HG02938 (cell line): ENCODE data around the gene OR51M1.

Experiments
- ATAC-seq: cut with Tn5 transposase; IDR thresholded peaks from one replicate; pipeline ENCODE4 v1.9.1; 2021; ENCODE audit warnings: mild to moderate bottlenecking, moderate library complexity; ENCODE audit not compliant: unreplicated experiment

OR51M1 gene

GRCh38 chr11:5380740-5381342, 2.8 kb upstream of the OR51M1 start:
- ATAC-seq, result peak; percentile 94

DNA sequence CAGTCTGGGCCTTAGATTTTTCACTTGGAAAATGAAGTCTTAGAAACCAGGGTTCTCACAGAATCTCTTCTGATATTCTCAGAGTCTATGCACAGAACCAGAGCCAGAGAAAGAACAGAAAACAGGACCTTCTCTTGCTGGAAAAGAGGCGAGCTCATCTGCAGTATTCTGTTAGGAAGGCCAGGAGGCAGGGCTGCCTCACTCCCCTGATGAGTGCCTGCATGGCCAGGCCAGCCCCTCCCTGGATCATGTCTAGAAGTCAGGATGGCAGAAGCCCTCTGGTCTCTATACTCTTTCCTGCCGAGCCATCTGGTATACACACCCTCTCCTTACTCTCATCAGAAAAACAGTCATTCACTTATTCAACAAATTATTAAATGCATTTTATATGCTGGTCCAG, 723 bp downstream of the OR51M1 start:
- no peak for ATAC-seq

DNA sequence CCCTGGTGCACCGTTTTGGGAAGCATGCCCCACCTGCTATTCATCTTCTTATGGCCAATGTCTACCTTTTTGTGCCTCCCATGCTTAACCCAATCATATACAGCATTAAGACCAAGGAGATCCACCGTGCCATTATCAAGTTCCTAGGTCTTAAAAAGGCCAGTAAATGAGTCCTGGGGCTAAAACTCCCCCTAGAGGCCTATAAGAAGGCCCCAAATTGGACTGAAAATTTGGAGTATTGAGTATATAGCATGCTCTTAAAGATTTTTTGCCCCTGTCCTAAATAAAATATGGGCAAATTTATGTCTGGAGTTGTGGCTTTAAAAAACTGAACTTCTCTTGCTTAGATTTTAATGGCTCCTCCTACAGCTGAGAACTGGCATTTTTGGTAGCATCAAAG, 6.6 kb downstream of the OR51M1 start:
- ATAC-seq, result no peak

DNA sequence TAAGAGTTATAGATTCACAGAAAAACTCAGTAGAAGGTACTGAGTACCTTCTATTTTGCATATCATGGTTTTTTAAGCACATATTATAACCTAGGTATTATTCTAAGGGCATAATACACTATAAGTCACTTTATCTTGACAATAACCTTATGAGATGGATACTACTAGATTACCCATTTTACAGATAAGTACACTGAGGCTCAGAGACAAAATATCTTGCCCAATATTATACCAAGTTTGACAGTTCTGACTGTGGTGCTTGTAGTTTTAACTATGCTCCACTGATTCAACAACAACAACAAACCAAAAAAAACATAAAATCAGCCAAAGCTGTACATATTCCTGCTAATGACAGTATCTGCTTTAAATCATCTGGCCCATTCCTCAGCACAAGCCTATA, 10.5 kb downstream of the OR51M1 start:
- no peak for ATAC-seq

DNA sequence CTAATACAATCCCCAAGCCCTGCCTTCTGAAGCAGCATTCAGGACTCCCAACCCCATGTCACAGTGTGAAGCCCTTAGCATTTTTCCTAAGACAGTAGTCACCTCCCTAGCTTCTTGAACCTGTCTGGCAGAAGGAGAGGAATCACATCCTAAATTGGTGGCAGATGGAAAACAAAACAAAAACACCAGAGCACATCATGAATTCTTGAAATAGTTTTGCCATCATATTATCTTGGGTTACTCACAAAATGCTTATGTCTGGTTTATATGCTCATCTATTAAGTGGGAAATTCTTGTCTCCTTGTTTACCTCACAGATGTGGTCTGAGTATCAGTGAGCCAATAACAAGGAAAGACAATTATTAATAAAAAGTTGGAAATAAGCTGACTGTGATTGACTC, 15.3 kb downstream of the OR51M1 start:
- ATAC-seq, result no peak

DNA sequence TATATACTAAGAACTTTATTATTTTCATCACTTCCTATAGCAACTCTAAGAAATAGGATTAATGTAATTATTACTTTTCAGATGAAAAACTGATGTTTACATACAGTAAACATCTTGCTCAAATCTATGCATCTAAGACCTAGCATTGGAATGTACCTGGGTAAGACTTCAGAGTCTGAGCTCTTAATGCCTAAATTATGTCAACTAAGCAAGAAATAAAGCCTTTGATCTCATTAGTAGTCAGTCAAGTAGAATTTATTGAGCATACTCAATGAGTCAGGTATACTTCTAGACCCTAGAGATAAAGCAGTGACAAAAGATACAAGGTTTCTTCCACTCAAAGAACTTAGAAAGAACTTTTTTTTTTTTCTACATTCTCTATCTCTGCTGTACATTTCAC, 21.6 kb downstream of the OR51M1 start:
- no peak for ATAC-seq

DNA sequence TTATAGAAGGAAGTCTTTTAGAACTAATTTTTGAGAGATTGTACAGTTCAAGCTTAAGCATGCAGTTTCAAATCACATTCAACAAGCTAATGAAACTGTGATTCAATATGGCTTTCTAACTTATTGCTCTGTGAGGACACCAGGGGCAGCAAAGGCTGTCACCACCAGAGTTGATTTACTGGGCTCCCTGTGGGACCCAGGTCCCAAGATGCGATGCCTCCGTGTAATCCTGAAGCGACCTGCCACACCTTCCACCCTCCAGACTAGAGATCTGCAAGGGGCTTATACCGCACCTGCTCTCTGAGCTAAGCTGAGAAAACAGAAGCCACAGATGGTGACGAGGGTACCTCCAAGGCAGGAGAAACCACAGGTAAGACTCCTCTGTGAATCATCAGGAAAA, 37.4 kb downstream of the OR51M1 start:
- no peak for ATAC-seq

- no peak for ATAC-seq
Observed at GRCh38 chr11:5421811-5422210, 38.2 kb downstream of the OR51M1 start, which contains the start of gene OR51Q1. OR51Q1 (plus strand) TSS chr11:5422111; CDS start chr11:5422201, 90 bp downstream.

DNA sequence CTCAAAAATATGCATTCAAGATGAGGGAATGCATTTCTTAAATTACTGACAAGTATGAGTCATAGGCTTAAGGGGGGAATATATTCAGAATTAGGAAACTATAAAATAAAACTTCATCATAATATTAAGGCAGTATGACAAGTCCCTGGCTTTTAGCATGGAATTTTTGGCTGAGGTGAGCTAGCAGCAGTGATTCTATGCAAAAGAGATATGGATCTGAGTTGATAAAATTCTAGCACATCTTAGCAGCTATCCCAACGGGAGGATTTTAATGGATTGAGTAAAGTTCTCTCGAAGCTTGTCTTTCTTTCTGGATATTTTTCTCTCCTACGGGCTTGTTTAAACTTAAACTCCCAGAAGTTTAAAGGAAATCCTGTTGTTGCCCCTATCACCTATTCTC, 39.5 kb downstream of the OR51M1 start:
- ATAC-seq, result no peak

- ATAC-seq, result no peak
Observed at GRCh38 chr11:5441414-5441813, 57.8 kb downstream of the OR51M1 start, which contains the start of gene OR51I1. OR51I1 (minus strand) TSS chr11:5441514; CDS start chr11:5441514, 0 bp downstream.
